Skin epidermis (tissue), 12 donors: ENCODE data around the gene PSG3.
A peak's percentile ranks its signal among the peaks of the same experiment; 100 is the strongest.
"Not testable (repeated sequence)": the region's sequence is repeated elsewhere in the genome, so short reads cannot be mapped to it uniquely, and the experiment has no call there.

Source experiments
- H3K27ac ChIP-seq, 21 experiments: fragments of 200-600 bp; sonication (generic) in 11 of 21; one replicate each; pipeline ENCODE4 v1.5.0; 2020; ENCODE audit warnings: mild to moderate bottlenecking in 3 of 21, inconsistent platforms in 2 of 21, moderate library complexity in 2 of 21
- H3K4me3 ChIP-seq, 7 experiments: fragments of 200-600 bp; sonication (generic) in 2 of 7; one replicate each; pipeline ENCODE4 v1.5.0; 2020; ENCODE audit warnings: inconsistent platforms in 2 of 7, mild to moderate bottlenecking in 2 of 7, moderate library complexity in 1 of 7

Gene PSG3

DNA sequence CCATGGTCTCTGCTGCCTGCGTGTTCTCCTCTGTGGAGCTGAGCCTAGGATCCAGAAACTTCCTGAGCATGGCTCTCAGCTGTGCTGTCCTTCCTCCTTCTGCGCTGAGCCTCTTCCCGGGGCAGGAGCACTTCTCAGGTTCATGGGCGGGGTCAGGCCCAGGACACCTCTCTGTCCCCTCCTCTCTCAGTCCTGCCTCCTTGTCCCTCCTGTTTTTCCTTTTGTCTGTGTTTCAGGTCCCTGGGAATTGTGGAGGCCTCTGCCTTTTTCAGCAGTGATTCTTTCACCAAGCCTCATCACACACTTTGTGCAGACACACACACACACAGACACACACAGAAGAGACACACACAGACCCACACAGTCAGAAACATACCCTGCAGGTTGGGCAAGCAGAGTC lies at the start of gene PSG3:
Gene PSG3 (minus strand): TSS at position 101 of the 400 bp plus-strand sequence. CDS start 97 bp downstream, at position 4.
- not testable (repeated sequence) for H3K27ac ChIP-seq, H3K4me3 ChIP-seq

DNA sequence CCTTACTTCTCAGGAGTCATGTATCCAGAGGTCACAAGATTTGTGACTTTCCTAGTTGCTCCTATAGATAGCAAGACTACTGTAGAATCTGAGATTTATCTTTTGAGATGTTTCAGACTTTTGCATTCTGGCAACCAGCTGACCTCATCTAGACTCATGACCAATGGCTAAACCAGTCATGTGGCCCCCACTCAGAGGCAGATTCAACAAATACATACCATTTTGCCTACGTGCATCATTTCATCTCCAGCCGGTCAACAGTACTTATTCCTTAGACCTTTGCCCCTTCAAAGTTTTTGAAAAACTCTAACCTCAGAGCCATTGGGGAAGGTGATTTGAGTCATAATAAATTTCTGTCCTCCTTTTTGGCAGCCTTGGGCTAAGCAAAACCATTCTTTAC lies 48.5 kb upstream of the PSG3 start:
- not testable (repeated sequence) for H3K27ac ChIP-seq, H3K4me3 ChIP-seq

DNA sequence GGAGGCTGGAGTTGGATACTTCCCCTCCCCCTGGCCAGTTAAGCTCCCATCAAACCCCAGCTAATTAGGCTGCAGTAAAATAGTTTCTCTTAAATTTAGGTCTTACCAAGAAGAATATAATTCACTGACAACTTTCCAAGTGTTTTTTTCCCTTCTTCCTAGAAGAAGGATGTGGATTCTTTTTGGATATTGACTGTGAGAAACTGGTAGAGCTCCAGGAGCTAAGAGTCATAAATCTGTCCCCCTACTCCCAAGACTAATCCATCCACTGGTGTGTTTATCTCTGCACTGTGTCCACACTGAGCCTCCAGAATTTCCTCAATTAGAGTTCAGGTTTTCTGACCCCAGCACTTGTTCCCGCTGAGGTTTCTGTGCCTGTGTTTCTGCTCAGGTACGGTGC lies 47.5 kb upstream of the PSG3 start:
- H3K4me3 ChIP-seq, H3K27ac ChIP-seq: not testable (repeated sequence)

DNA sequence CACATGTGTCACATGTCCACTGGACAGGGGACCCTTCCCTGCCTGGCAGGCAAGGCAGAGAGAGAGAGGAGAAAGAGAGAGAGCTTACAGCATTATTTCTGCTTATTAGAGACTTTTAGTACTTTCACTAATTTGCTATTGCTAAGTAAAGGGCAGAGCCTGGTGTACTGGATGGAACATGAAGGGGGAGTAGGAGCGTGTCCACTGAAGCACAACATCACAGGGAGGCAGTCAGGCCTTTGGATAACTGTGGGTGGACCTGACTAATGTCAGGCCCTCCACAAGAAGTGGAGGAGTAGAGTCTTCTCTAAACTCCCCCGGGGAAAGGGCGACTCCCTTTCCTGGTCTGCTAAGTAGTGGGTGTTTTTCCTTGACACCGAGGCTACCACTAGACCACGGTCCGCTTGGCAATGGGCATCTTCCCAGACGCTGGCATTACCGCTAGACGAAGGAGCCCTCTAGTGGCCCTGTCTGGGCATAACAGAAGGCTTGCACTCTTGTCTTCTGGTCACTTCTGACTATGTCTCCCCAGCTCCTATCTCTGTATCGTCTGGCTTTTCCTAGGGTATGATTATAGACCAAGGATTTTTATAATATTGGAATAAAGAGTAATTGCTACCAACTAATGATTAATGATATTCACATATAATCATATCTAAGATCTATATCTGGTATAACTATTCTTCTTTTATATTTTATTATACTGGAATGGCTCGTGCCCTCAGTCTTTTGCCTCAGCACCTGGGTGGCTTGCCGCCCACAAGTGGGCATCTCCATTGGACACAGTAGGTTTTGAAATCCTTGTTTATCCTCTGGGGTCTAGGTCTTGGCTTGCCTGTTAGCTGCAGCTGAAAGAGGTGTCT lies 36.7 kb upstream of the PSG3 start:
- H3K4me3 ChIP-seq, H3K27ac ChIP-seq: not testable (repeated sequence)

DNA sequence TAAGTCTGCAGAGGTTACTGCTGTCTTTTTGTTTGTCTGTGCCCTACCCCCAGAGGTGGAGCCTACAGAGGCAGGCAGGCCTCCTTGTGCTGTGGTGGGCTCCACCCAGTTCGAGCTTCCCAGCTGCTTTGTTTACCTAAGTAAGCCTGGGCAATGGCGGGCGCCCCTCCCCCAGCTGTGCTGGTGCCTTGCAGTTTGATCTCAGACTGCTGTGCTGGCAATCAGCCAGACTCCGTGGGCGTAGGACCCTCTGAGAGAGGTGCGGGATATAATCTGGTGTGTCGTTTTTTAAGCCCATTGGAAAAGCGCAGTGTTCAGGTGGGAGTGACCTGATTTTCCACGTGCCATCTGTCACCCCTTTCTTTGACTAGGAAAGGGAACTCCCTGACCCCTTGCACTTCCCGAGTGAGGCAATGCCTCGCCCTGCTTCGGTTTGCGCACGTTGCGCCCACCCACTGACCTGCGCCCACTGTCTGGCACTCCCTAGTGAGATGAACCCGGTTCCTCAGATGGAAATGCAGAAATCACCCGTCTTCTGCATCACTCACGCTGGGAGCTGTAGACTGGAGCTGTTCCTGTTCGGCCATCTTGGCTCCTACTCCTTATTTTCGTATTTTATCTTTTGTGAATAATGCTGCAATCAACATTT lies 34.4 kb upstream of the PSG3 start:
- H3K27ac ChIP-seq, result not testable (repeated sequence)

DNA sequence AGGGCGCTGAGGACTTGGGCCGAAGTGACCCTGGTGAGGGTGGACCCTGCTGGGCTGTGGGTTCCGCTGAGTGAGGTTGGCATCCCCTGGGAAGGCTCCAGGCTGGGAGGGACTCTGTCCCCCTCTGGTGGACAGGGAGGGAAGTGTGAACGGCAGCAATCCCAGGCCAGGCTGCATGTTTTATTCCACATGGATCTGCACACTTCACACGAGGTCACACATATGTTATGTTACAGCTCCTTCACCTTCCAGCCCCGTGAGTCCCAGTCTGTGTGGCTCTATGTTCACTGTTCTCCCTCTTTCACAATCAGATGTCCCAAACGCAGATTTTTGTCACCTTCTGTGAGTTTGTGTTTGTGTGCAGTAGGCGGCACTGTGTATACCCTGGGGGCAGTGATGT lies 27.0 kb upstream of the PSG3 start:
- not testable (repeated sequence) for H3K27ac ChIP-seq, H3K4me3 ChIP-seq

More for the DNA sequence above, 34.4 kb upstream of the PSG3 start:
- not testable (repeated sequence) for H3K4me3 ChIP-seq

DNA sequence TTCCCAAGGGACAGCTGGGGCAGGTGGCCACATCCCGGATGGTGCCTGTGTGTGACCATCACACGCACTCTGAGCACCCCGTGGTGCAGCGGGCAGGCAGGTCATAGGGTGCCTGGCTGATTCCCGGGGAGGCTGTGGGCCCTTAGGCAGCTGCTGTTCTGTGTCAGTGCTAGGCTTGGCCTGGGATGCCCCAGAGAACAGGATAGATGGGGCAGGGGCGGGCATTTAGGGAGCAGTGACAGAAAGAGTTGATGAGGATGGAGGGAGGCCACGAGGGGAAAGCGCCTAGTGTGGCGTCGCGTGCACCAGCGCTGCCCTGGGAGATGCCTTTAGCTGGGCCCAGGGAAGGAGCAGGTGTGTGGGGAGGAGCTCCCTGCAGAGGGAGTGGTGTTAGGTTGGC lies 26.6 kb upstream of the PSG3 start:
- not testable (repeated sequence) for H3K27ac ChIP-seq, H3K4me3 ChIP-seq

DNA sequence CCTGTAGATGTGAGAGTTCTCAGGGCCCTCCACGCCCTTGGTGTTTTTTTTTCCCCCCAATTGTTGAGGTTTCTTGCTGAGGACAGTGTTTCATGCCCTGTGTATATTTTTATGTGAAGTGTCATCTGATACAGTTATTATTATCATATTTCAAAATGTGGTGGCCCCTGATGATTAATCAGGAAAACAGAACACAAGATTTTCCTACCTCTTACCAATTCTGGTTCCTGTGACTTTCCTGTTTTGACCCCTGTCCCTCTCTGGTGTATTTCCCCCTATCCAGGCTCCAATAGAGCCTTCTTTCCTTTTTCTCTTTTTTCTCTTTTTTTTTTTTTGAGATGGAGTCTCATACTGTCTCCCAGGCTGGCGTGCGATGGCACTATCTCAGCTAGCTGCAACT lies 24.6 kb upstream of the PSG3 start:
- Histone ChIP-seq H3K4me3 (no peak overlapping the region), H3K27ac (no peak overlapping the region)

DNA sequence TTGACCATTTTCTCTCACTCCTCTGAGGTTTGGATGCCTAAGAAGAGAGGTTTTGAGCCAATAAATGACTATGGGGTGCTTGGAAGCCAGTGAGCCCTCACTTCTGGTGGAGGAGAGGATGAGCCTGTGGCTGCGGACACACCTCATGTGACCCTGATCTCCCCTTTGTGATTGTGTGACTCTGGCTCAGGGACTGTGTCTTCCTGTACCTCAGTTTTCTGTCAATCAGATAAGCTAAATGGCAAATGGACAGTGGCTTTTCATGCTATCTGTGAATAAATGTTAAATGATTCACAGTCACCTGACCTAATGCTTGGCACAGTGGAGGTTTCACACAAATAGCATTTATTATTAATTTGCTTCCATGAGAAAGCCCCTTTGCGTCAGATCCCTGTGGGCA lies 22.5 kb upstream of the PSG3 start:
- Histone ChIP-seq H3K27ac (no peak overlapping the region), H3K4me3 (no peak overlapping the region)

DNA sequence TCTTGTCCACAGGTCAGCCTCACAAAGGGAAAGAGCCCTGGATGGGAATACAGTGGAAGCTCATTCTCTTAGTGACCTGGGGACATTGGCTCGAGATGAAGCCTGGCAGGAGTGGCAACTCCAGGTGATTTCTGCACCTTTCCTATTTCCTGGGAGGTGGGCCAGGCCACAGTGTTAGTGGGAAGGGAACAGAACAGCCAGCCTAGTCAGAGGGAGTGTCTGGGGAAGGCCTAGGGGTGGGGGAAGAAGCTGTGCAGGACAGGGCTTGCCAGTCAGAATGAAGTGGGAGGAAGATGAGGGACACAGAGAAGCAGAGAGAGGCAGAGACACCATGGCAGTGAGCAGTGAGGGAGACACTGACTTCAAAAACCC lies 21.6 kb upstream of the PSG3 start:
- not testable (repeated sequence) for H3K27ac ChIP-seq, H3K4me3 ChIP-seq

DNA sequence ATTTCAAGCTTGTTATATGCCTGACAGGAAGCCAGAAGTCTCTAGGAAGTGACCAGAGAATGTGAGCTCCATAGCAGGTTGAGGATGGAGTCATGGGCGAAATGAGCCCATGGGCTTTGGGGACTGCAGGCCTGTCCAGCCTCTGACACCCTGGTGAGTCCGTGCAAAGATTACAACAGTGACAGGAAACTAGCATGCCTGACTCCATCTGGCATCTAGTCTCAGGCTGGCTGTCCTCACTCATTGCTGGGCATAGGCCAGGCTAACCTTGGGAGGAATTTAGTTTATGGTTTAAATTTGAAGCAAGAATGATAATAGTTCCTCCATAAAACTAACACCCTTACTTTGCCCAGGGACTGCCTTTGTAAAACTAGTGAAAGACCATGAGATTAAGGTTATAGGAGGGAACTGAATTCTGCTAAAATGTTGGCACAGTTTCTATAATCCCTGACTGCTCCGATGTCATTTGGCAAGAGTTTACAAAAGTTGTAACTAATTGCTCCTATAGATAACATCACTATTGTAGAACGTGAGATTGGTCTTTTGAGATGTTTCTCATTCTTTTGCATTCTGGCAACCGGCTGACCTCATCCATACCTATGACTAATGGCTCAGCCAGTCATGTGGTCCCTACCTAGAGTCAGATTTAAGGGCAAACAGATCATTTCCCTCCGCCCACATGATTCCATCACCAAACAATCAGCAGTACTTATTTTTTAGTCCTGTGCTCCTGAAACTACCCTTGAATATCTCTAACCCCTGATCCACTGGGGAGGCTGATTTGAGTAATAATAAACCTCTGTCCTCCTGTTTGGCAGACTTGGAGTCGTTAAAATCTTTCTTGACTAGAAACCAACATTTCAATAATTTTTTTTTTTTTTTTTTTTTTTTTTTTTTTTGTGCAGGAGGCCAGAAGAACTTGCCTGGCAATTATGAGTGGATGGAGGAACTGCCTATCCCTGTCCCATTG lies 21.0 kb upstream of the PSG3 start:
- peak overlapping the region in 1 of 21 experiments; percentile 3 for H3K27ac ChIP-seq
- not testable (repeated sequence) for H3K4me3 ChIP-seq

DNA sequence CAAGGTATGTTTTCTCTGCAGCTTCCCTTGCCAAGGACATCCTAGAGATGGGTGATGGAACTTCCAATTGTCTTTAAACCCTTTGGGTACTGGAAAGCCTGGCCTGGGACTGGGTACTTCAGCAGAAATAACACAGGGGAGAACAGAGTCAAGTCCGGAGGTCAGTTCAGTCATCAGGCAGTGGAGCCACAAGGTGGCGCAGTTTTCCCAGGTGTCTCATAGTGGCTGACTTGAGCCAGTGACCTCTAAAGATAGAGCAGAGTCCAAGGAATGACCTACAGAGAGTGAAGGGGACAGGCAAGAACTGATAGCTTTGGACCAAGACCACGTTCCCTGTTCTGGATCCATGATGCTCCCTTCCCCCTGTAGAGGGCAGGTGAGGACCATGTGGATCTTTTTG lies 18.4 kb upstream of the PSG3 start:
- H3K4me3 ChIP-seq, H3K27ac ChIP-seq: not testable (repeated sequence)

DNA sequence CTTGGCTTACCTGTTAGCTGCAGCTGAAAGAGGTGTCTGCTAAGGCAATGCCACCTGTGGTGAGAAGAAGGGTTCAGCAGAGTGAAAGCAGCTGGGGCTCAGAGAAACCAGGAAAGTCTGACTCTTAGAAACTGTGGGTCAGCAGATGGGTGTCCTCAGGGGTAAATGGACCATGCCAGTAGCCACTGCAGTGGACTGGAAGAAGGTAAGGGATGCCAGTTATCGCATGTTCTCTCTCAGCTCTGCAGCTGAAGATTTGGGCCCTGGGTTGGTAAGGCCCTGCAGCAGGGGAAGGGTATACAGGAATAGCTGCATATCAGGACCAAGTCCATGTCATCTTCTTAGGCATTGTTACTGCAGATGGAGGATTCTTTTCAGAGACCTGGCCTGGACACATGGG lies 12.0 kb upstream of the PSG3 start:
- not testable (repeated sequence) for H3K27ac ChIP-seq

DNA sequence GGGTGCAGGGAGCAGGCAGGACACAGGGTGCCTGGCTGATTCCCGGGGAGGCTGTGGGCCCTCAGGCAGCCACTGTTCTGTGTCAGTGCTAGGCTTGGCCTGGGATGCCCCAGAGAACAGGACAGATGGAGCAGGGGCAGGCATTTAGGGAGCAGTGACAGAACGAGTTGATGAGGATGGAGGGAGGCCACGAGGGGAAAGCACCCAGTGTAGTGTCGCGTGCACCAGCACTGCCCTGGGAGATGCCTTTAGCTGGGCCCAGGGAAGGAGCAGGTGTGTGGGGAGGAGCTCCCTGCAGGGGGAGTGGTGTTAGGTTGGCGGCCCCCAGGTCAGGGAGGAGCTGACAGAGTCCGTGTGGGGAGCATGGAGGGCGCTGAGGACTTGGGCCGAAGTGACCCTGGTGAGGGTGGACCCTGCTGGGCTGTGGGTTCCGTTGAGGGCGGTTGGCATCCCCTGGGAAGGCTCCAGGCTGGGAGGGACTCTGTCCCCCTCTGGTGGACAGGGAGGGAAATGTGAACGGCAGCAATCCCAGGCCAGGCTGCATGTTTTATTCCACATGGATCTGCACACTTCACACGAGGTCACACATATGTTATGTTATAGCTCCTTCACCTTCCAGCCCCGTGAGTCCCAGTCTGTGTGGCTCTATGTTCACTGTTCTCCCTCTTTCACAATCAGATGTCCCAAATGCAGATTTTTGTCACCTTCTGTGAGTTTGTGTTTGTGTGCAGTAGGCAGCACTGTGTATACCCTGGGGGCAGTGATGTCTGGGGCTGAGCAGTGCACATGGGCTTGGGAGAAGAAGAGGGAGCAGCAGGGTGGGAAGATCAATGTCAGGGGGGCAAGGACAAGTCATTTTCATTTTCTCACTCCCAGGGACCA lies 1.7 kb upstream of the PSG3 start:
- not testable (repeated sequence) for H3K27ac ChIP-seq, H3K4me3 ChIP-seq

More for the DNA sequence above, 12.0 kb upstream of the PSG3 start:
- H3K4me3 ChIP-seq, result not testable (repeated sequence)

DNA sequence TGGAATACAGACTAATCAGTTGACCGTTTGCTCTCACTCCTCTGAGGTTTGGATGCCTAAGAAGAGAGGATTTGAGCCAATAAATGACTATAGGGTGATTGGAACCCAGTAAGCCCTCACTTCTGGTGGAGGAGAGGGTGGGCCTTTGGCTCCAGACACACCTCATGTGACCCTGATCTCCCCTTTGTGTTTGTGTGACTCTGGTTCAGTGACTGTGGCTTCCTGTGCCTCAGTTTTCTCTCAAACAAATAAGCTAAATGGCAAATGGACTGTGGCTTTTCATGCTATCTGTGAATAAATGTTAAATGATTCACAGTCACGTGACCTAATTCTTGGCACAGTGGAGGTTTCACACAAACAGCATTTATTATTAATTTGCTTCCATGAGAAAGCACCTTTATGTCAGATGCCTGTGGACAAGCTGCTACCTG lies 2.7 kb downstream of the PSG3 start:
- H3K4me3 ChIP-seq, H3K27ac ChIP-seq: not testable (repeated sequence)

DNA sequence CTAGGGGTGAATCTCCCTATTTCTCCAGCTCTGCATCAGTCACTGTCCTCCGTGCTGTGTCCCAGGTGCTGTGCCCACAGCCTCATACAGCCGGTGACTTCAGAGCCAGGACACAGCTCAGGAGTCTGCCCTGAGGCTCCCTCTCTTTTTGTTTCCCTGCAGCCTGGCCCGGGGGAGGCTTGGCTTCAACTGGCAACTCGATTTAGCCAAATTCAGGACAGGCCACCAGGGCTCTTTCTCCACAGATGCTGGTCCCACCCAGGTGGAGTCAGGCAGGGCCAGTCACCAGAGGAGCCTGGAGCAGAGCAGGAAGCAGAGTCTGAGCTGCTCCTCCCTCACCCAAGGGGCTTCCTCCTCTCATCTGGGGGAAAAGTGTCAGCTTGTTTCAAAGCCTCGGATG lies 11.9 kb downstream of the PSG3 start:
- H3K4me3 ChIP-seq, H3K27ac ChIP-seq: not testable (repeated sequence)

DNA sequence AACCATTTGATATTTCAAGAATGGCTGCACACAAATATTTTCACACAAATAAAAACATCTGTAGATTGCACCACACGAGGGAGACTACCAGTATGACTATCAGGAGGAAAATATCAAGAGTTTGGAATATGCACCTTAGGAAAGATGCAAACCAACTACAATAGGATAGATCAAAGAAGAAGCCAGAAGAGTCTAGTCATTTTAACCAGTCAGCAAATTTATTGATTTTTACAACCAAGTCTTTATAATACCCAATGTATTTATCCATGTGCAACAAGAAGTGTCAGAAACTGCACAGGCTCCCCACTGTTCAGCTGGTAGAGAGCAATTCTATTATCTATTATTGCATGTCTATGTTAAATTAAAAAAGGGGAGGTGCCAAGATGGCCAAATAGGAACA lies 26.3 kb downstream of the PSG3 start:
- not testable (repeated sequence) for H3K27ac ChIP-seq

DNA sequence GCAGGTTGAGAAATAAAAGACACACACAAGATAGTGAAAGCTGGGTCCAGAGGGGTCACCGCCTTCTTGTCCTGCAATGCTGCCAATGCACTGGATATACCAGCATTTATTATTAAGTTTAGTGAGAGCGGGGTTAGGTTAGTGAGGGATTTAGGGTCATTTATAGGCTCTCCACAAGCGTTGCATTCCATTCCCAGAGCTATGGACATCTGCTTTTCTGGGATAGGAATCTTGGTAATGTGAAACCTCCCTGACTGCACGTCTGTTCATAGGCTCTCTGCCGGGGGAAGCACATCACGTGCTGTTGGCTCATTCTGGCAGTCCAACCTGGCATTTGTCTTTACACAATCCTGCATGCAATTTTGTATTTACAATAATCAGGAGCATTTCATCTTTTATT lies 27.5 kb downstream of the PSG3 start:
- H3K27ac ChIP-seq, H3K4me3 ChIP-seq: not testable (repeated sequence)

More for the DNA sequence above, 26.3 kb downstream of the PSG3 start:
- H3K4me3 ChIP-seq, result not testable (repeated sequence)

DNA sequence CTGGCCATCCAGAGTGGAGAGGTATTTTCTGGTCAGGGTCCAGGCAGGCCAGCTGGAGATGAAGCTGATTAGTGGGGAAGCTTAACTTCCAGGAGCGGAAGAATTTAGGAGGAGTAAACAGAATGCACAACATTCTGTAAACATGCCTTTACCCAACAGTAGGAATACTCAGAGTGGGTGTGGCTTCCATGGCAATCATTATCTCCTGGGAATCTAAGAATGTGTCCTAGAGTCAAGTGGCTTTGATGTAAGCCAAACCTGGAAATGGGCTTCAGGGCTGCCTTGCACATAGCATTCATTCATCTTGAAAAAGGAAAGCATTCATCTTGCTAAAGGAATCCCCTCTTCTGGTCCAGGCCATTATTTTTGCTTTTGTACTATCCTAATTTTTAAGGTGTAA lies 29.3 kb downstream of the PSG3 start:
- H3K27ac ChIP-seq, H3K4me3 ChIP-seq: not testable (repeated sequence)
